Loucy (cell line): ENCODE results near the gene SLC6A12.

Experiments used
- CTCF ChIP-seq: fragments of 200-600 bp; sonication (generic); conservative IDR thresholded peaks from 2 replicates; pipeline ENCODE4 v1.5.1; 2014; ENCODE audit warnings: mild to moderate bottlenecking, antibody characterized with exemption, low read length
- EZH2phosphoT487 ChIP-seq: fragments of 200-600 bp; IDR thresholded peaks from 2 replicates; pipeline ENCODE4 v1.6.1; 2018; ENCODE audit warnings: antibody characterized with exemption, mild to moderate bottlenecking, moderate library complexity, borderline replicate concordance

- TF ChIP-seq CTCF, result no peak
- no peak for TF ChIP-seq EZH2phosphoT487
Measured at GRCh38 chr12:145369-145960, 68.5 kb downstream of the SLC6A12 start.
